Suppressor macrophage treated with lipopolysaccharide for 4 hours (primary cell): ENCODE data around the gene ZNF423.

Experiments
- DNase-seq: peaks from one replicate; pipeline ENCODE4 v3.0.0-alpha.2; 2020

Gene ZNF423

GRCh38 chr16:49747654-49748053, 108.3 kb downstream of the ZNF423 start:
- DNase-seq: no peak

GRCh38 chr16:49746545-49746944, 109.4 kb downstream of the ZNF423 start:
- no peak for DNase-seq

GRCh38 chr16:49745311-49745747, 110.6 kb downstream of the ZNF423 start:
- no peak for DNase-seq

GRCh38 chr16:49744244-49745220, 111.4 kb downstream of the ZNF423 start:
- DNase-seq: no peak

- DNase-seq: no peak
Measured at GRCh38 chr16:49743658-49744057, 112.3 kb downstream of the ZNF423 start.

- no peak for DNase-seq
Measured at GRCh38 chr16:49743203-49743464, 112.8 kb downstream of the ZNF423 start.

DNA sequence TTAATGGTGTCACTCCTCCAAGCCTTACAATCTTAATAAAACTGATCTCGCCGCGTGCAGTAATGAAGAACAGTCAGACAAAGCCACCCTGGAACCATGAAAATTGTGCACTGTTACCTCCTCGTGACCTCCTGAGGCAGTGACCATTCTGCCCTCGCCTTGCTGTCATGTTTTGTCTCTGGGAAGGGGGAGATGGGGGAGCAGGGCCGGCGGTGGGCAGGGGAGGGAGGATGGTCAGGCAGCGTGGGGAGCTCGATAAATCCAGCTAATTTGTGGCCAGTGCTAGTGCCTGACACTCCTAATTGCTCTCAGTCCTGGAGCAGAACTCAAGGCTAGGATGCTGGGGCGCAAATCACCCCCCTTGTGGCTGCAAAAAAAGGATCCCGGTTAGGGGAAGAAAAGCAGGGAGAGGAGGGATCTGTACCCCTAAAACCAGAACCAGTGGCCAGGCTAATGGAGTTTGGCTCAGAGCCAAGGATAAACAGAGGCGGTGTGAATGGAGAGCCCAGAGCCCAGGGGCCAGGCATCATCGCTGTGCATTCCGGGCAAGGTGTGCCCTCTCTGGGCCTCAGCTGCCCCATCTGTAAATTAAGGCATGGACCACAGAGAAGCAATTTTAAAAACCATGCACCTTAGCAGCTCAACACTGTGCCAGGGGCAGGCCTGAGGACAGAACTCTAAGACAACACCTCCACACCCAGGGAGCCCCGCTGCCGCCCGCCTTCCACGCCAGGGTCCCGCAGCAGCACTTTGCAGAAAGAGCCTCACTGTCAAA, 113.3 kb downstream of the ZNF423 start:
- no peak for DNase-seq

- no peak for DNase-seq
Measured at GRCh38 chr16:49740256-49740655, 115.7 kb downstream of the ZNF423 start.

- no peak for DNase-seq
Measured at GRCh38 chr16:49739381-49739780, 116.5 kb downstream of the ZNF423 start.

DNA sequence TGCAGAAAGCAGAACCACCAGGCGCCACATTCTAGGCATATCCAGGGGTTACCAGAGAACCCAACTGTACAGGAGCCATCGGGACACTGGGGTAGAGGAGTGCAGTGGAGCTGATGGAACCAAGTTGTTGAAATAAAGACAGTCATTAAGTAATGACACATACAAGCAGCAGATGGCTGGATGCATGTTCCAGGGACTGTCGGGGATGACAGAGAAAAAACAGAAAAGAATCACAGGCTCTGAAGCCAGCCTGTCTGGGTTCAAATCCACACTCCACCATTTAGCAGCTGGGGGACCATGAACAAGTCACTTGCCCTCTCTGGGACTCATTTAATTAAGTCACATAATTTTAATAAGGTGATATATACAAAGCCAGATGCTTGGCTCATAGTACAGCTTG, 117.1 kb downstream of the ZNF423 start:
- DNase-seq: no peak

DNA sequence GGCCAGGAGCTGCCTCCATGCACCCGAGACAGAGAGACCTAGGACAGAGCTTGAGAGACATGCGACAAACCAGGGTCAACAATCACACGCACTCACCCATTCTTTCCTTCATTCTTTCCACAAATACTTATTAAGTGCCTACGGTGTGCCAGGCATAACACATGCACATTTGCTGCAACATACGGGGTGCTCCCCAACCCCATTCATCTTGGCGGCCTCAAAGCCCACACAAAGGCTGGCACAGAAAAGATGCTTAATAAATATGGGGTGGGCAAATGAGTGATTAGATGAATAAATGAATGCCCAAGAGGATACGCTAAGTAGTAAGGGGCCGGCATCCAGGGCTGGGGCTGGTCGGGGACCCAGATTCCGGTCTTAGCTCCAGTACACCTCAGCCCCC, 117.9 kb downstream of the ZNF423 start:
- no peak for DNase-seq

GRCh38 chr16:49737541-49737940, 118.4 kb downstream of the ZNF423 start:
- no peak for DNase-seq

DNA sequence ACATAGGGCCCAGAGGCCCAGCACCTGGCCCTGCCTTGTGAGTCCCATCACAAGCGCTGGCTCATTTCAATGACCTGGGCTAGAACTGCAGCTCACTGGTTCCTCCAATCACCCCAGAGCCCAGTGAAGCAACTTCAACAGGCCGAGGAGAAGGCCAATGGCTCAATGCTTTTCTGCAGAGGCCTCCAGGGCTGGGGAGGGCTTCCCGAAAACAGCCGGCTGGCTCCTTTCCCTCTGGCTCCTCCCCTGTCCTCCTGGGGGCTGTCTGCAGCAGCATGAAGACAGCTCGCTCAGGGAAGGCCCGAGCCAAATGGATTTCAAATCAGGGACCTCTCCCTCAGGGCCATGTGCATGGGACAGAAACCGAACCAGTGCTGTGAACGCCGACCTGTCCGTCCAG, 121.6 kb downstream of the ZNF423 start:
- no peak for DNase-seq

GRCh38 chr16:49733313-49734009, 122.5 kb downstream of the ZNF423 start:
- no peak for DNase-seq

DNA sequence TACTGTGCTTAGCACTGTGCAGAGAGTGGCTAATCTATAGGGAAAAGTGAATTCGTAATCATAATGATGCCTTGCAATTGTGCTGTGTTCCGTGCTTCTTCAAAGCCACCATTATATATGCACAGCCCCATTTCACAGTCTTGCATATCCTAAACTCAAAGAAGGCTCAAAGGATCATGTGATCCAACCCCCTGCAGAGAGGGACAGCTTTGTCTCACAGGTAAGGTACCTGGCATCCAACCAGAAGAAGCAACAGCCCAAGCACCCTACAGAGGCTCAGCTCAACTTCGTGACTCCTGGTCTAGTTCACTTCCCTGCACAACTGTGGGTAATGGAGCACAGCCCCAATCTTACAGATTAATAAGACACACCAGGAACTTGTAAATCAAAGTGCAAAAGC, 124.0 kb downstream of the ZNF423 start:
- DNase-seq: no peak

DNA sequence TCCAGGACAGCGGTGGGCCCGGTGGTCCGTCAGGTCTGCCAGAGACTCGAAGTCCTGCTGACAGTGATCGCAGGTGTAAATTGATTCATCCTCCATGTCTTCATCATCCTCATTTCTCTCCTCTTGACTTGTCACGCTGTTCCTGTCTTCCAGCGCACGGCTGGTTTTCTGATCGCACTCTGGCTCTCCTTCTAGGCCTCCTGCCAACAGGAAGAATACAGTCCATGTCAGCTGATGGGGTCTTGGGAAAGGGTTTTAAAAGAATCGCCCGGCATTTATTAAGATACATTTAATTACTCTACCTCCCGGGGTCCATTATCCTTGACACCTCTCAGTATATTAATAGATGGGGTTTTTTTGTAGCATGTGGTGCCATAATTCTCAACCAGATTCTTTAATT, 125.1 kb downstream of the ZNF423 start:
- DNase-seq: no peak

- DNase-seq: no peak
Measured at GRCh38 chr16:49727611-49728010, 128.3 kb downstream of the ZNF423 start.

- no peak for DNase-seq
Measured at GRCh38 chr16:49726155-49726554, 129.8 kb downstream of the ZNF423 start.

- no peak for DNase-seq
Measured at GRCh38 chr16:49725651-49726050, 130.3 kb downstream of the ZNF423 start.

GRCh38 chr16:49724774-49725173, 131.1 kb downstream of the ZNF423 start:
- no peak for DNase-seq

GRCh38 chr16:49723310-49723709, 132.6 kb downstream of the ZNF423 start:
- DNase-seq: no peak

DNA sequence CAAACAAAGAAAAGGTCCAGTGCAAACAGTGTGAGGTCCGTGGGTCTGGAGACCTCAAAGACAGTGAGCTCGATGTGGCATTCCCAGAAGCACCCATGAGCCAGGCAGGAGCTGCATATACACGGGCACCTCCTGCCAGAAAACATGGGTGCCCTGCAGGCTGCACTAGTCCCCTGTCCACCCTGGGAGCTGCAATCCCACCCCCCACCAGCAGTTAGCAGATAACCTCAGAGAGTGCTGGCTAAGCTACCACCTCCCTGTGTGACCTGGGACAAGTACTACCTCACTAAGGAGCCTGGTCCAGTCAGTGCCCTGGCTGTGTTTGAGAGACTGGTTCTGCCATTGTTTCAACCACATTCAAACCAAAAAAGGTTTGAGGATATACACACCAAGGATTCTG, 135.7 kb downstream of the ZNF423 start:
- DNase-seq: no peak

GRCh38 chr16:49717689-49718088, 138.2 kb downstream of the ZNF423 start:
- DNase-seq: no peak
